NCI-H128 (cell line): Measurements from ENCODE around the gene FHAD1.

Experiments used
- DNase-seq: peaks from one replicate; lab custom pipeline; 2025; ENCODE audit not compliant: unreplicated experiment; lab: John Stamatoyannopoulos, UW

FHAD1 gene

GRCh38 chr1:15245593-15246360, 1.2 kb upstream of the FHAD1 start:
- no peak for DNase-seq

- DNase-seq, result no peak
Measured at GRCh38 chr1:15248216-15248615, 1.2 kb downstream of the FHAD1 start.

- no peak for DNase-seq
Measured at GRCh38 chr1:15249081-15249480, 2.1 kb downstream of the FHAD1 start.

- DNase-seq, result no peak
Measured at GRCh38 chr1:15251857-15252835, 5.1 kb downstream of the FHAD1 start.

- no peak for DNase-seq
Measured at GRCh38 chr1:15254559-15254958, 7.5 kb downstream of the FHAD1 start.

GRCh38 chr1:15255582-15256149, 8.6 kb downstream of the FHAD1 start:
- no peak for DNase-seq

GRCh38 chr1:15256584-15256983, 9.6 kb downstream of the FHAD1 start:
- DNase-seq, result no peak

GRCh38 chr1:15257309-15257708, 10.3 kb downstream of the FHAD1 start:
- DNase-seq, result no peak

GRCh38 chr1:15258833-15259621, 12.0 kb downstream of the FHAD1 start:
- no peak for DNase-seq

GRCh38 chr1:15259622-15260007, 12.6 kb downstream of the FHAD1 start:
- DNase-seq, result no peak

- no peak for DNase-seq
Measured at GRCh38 chr1:15260418-15261154, 13.6 kb downstream of the FHAD1 start.

GRCh38 chr1:15261155-15262002, 14.4 kb downstream of the FHAD1 start:
- DNase-seq, result no peak

GRCh38 chr1:15262003-15262377, 15.0 kb downstream of the FHAD1 start:
- no peak for DNase-seq

GRCh38 chr1:15262706-15263105, 15.7 kb downstream of the FHAD1 start:
- no peak for DNase-seq

GRCh38 chr1:15264769-15265168, 17.7 kb downstream of the FHAD1 start:
- no peak for DNase-seq

GRCh38 chr1:15271196-15271595, 24.2 kb downstream of the FHAD1 start:
- no peak for DNase-seq

GRCh38 chr1:15272009-15272781, 25.2 kb downstream of the FHAD1 start:
- DNase-seq, result peak; percentile 46

- DNase-seq, result no peak
Measured at GRCh38 chr1:15272782-15273127, 25.7 kb downstream of the FHAD1 start.

- DNase-seq, result no peak
Measured at GRCh38 chr1:15273274-15273673, 26.3 kb downstream of the FHAD1 start.
